Mesothelial cell of epicardium (in vitro differentiated cells): ENCODE results near the gene IQCK. TPM values are rescaled to one million over a fixed set of nuclear protein-coding genes. Genes with fewer than 3 reads are reported as not detected.
A peak's percentile ranks its signal among the peaks of the same experiment; 100 is the strongest.

ENCODE experiments used
- DNase-seq, 2 experiments: peaks; one replicate each; pipeline ENCODE4 v3.0.0; 2021; ENCODE audit warnings: low spot score in 2 of 2; ENCODE audit not compliant: unreplicated experiment in 2 of 2
- H3K27ac Mint-ChIP-seq: 2 replicates; pipeline ENCODE4 v1.8.0; 2021; ENCODE audit warnings: mixed read lengths
- H3K27me3 Mint-ChIP-seq: 2 replicates; pipeline ENCODE4 v1.8.0; 2021; ENCODE audit warnings: low read depth, mixed read lengths
- H3K36me3 Mint-ChIP-seq: 2 replicates; pipeline ENCODE4 v1.8.0; 2021; ENCODE audit warnings: mixed read lengths
- H3K4me1 Mint-ChIP-seq: 2 replicates; pipeline ENCODE4 v1.8.0; 2021; ENCODE audit warnings: mixed read lengths
- H3K4me3 Mint-ChIP-seq: 2 replicates; pipeline ENCODE4 v1.8.0; 2021; ENCODE audit warnings: mild to moderate bottlenecking, moderate library complexity, mixed read lengths
- H3K9me3 Mint-ChIP-seq: 2 replicates; pipeline ENCODE4 v1.8.0; 2021; ENCODE audit warnings: mixed read lengths
- CTCF ChIP-seq: fragments of 200-600 bp; sonication (generic); IDR thresholded peaks from one replicate; pipeline ENCODE4 v1.5.0; 2021; ENCODE audit warnings: antibody characterized with exemption; ENCODE audit not compliant: unreplicated experiment
- total RNA-seq: library from RNA; stranded (reverse); gene quantifications from 3 replicates; pipeline ENCODE4 v1.2.1, GENCODE V29; 2021

Gene IQCK
- total RNA-seq, 1 donor from 2014 or later, result 16.0 TPM

GRCh38 chr16:19882646-19883045 lies 164.6 kb downstream of the IQCK start:
- Mint-ChIP-seq H3K27me3 (no peaks in the 10 kb centered on the region), H3K36me3 (peaks cover 1% of the 10 kb centered on the region), H3K4me1 (peaks cover 23% of the 10 kb centered on the region), H3K9me3 (no peaks in the 10 kb centered on the region), H3K27ac (peak overlapping the region; percentile 66), H3K4me3 (peak overlapping the region; percentile 83)
- no peak for DNase-seq
- no peak for TF ChIP-seq CTCF

DNA sequence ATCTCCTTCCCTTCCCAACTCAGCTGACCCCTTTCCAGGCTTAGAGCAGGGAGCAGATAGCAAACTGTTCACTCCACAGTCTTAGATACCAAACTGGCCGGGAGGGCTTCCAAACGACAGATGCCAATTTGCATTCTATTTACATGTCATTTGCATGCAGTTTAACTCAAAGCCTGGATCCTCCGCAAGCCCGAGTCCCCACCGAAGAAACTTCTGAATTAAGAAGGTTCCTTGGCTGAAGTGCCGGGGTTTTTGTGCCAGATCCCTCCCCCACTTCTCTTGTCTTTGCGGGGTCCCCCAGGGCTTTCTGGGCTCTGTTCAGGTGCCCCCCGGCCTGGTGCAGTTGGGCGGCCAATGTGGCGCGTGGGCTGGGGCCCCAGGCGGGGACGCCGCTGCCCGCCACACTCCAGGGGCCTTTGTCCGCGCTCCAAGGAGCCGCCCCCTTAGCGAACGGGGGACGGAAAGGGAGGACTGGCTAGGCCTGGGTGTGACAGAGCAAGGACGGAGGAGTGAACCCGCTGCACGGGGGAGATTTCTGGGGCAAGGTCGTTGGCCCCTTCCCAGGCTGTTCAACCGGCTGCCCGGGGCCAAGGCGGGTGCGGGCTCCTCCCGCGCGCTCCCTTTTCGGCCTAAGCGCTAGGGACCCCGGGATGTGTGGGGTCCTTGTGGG lies 165.4 kb downstream of the IQCK start:
- DNase-seq, result peak in 1 of 2 experiments; percentile 53
- Mint-ChIP-seq H3K4me1 (peaks cover 23% of the 10 kb centered on the region), H3K27ac (peak overlapping the region; percentile 66), H3K9me3 (no peaks in the 10 kb centered on the region), H3K4me3 (peak overlapping the region; percentile 83), H3K27me3 (no peaks in the 10 kb centered on the region), H3K36me3 (peaks cover 1% of the 10 kb centered on the region)
- TF ChIP-seq CTCF, result no peak

- Mint-ChIP-seq H3K4me1 (peaks cover 22% of the 10 kb centered on the region), H3K27ac (no peak overlapping the region)
Observed at GRCh38 chr16:19883966-19884485, 166.0 kb downstream of the IQCK start.

GRCh38 chr16:19884611-19885450 lies 166.8 kb downstream of the IQCK start, which contains the start of gene GPRC5B:
TSS of gene GPRC5B (minus strand) at chr16:19884848. CDS start at chr16:19872845, 12,003 bp downstream.
- TF ChIP-seq CTCF, result no peak
- Mint-ChIP-seq H3K36me3 (peaks cover 1% of the 10 kb centered on the region), H3K27ac (no peak within 1 kb of the TSS), H3K4me1 (peaks cover 16% of the 10 kb centered on the region), H3K4me3 (peak within 1 kb of the TSS; percentile 83), H3K27me3 (no peaks in the 10 kb centered on the region), H3K9me3 (no peaks in the 10 kb centered on the region)
- DNase-seq, result peak; percentile 59 to 66

More at GRCh38 chr16:19883966-19884485, 166.0 kb downstream of the IQCK start:
- no peaks in the 10 kb centered on the region for H3K27me3 Mint-ChIP-seq
- H3K9me3 Mint-ChIP-seq, result no peaks in the 10 kb centered on the region
- DNase-seq, result no peak
- H3K4me3 Mint-ChIP-seq, result peak overlapping the region; percentile 83
- no peak for TF ChIP-seq CTCF
- peaks cover 1% of the 10 kb centered on the region for H3K36me3 Mint-ChIP-seq

DNA sequence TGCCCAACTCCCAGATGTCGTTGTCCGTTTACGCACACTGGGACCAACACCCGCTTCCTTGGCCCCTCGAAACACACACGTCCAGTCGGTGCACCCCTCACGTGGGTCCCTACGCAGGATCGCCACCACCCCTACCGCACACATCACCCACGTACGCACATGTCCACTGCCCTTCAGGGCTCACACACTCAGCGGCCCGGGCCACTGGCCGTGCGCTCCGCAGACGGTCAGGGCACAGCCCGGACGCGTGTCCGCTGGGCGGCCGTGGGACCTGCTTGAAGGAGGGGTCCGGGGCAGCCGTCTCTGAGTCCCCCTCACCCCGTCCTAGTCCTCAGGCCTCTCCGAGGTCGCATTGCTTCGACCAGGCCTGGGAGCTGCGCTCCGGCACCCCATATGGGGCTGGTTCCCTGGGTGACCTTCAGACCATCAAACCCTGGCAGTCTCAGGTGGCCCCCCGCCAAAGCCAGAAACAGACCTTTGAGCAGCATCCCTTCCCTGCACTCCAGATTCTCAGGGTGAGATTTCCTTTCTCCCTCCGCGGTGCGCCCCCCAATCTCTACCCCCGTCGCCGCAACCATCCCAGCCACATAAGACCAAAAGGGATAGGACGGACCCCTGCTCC lies 167.5 kb downstream of the IQCK start:
- Mint-ChIP-seq H3K9me3 (no peaks in the 10 kb centered on the region), H3K27ac (no peak overlapping the region), H3K4me3 (peak overlapping the region; percentile 64), H3K36me3 (peaks cover 1% of the 10 kb centered on the region), H3K27me3 (no peaks in the 10 kb centered on the region), H3K4me1 (peaks cover 16% of the 10 kb centered on the region)
- TF ChIP-seq CTCF, result no peak
- DNase-seq, result no peak
